PC-9 (cell line): Measurements from ENCODE around the gene PAXX. TPM values are rescaled to one million over a fixed set of nuclear protein-coding genes. Genes with fewer than 3 reads are reported as not detected.
A peak's percentile ranks its signal among the peaks of the same experiment; 100 is the strongest.
"Not testable (repeated sequence)": the region's sequence is repeated elsewhere in the genome, so short reads cannot be mapped to it uniquely, and the experiment has no call there.

Experiments
- BruUV-seq: library from RNA; stranded (reverse); fragments of 400-500 nt; replicated peaks from 2 replicates; lab custom pipeline; 2021; lab: Mats Ljungman, UMichigan
- CTCF ChIA-PET: fragments of 300-600 bp; sonication (Branson Sonifier 250); formaldehyde crosslinking; loops from one replicate; lab custom pipeline; 2022; ENCODE audit warnings: antibody characterized with exemption; lab: Charles Lee
- POLR2A ChIA-PET: fragments of 300-600 bp; sonication (Branson Sonifier 250); formaldehyde crosslinking; loops from one replicate; lab custom pipeline; 2022; ENCODE audit warnings: antibody characterized with exemption; ENCODE audit not compliant: unreplicated experiment; lab: Charles Lee
- DNase-seq, 2 experiments: peaks; one replicate each; pipeline versions ENCODE4 v3.0.0 to v3.0.0-alpha.2; 2015 to 2022; ENCODE audit warnings: mixed read lengths in 1 of 2
- H2AFZ ChIP-seq: fragments of 200-600 bp; sonication (generic); 2 replicates; pipeline ENCODE4 v1.8.1; 2017; ENCODE audit warnings: antibody characterized with exemption
- H3F3A ChIP-seq: fragments of 200-600 bp; sonication (generic); 2 replicates; pipeline ENCODE4 v1.8.1; 2017; ENCODE audit warnings: antibody characterized with exemption, mild to moderate bottlenecking, low read depth; ENCODE audit not compliant: insufficient read depth
- H3K27ac ChIP-seq: fragments of 200-600 bp; sonication (generic); 2 replicates; pipeline ENCODE4 v1.6.1; 2016; ENCODE audit warnings: mixed run types
- H3K27me3 ChIP-seq: fragments of 200-600 bp; sonication (generic); 2 replicates; pipeline ENCODE4 v1.6.1; 2016; ENCODE audit warnings: low read depth, mixed run types; ENCODE audit not compliant: insufficient read depth
- H3K36me3 ChIP-seq: fragments of 200-600 bp; sonication (generic); 2 replicates; pipeline ENCODE4 v1.6.1; 2016; ENCODE audit warnings: low read depth, mixed run types
- H3K4me1 ChIP-seq: fragments of 200-600 bp; sonication (generic); replicated peaks from 2 replicates; pipeline ENCODE4 v1.6.1; 2016; ENCODE audit warnings: mixed run types; ENCODE audit not compliant: insufficient read depth
- H3K4me2 ChIP-seq: fragments of 200-600 bp; sonication (generic); 2 replicates; pipeline ENCODE4 v1.6.1; 2017; ENCODE audit warnings: mixed run types
- H3K4me3 ChIP-seq: fragments of 200-600 bp; sonication (generic); 2 replicates; pipeline ENCODE4 v1.6.1; 2016; ENCODE audit warnings: mixed run types
- H3K79me2 ChIP-seq: fragments of 200-600 bp; sonication (generic); 2 replicates; pipeline ENCODE4 v1.6.1; 2017; ENCODE audit warnings: low read depth, mixed run types
- H3K9me2 ChIP-seq: fragments of 200-600 bp; sonication (generic); 2 replicates; pipeline ENCODE4 v1.8.1; 2017; ENCODE audit warnings: mild to moderate bottlenecking; ENCODE audit not compliant: insufficient read depth
- H3K9me3 ChIP-seq: fragments of 200-600 bp; sonication (generic); 2 replicates; pipeline ENCODE4 v1.8.1; 2016; ENCODE audit warnings: low read depth; ENCODE audit not compliant: insufficient read depth
- H4K20me1 ChIP-seq: fragments of 200-600 bp; sonication (generic); 2 replicates; pipeline ENCODE4 v1.8.1; 2017; ENCODE audit not compliant: insufficient read depth
- CTCF ChIP-seq: fragments of 200-600 bp; sonication (generic); conservative IDR thresholded peaks from 2 replicates; pipeline ENCODE4 v1.6.1; 2017; ENCODE audit warnings: mixed run types, antibody characterized with exemption, mild to moderate bottlenecking, moderate library complexity
- EZH2 ChIP-seq: fragments of 200-600 bp; sonication (generic); IDR thresholded peaks from 2 replicates; pipeline ENCODE4 v1.8.0; 2017; ENCODE audit warnings: antibody characterized with exemption, low read depth
- intact Hi-C: fragments of 100-400 bp; cut with micrococcal nuclease; formaldehyde crosslinking; loops from one replicate; pipeline ENCODE4 v1.10.0; 2022; ENCODE audit not compliant: unreplicated experiment
- total RNA-seq: library from RNA; stranded (reverse); gene quantifications from 2 replicates; pipeline ENCODE4 v1.2.3, GENCODE V29; 2021

Gene PAXX
- total RNA-seq, 1 experiment from 2014 or later = 54.9 TPM

- H3K4me3 ChIP-seq = no peak overlapping the region
- no TSS peak for BruUV-seq
- H3K27me3 ChIP-seq = no peaks in the 10 kb centered on the region
- H3K9me3 ChIP-seq = no peaks in the 10 kb centered on the region
- ChIA-PET POLR2A (interaction anchor here (0.7 kb wide), 1 partner anchor 24 kb away, joined by 13 read pairs; no protein-coding TSS in a partner anchor), CTCF (interaction anchor here (0.6 to 0.7 kb wide), 9 partner anchors 13 to 256 kb away, joined by 3 to 13 read pairs (median 5); no protein-coding TSS in a partner anchor)
- peaks cover 16% of the 10 kb centered on the region; the same call in 1 of the 2 replicates for H3F3A ChIP-seq
- DNase-seq = no peak
- peaks cover 15% of the 10 kb centered on the region for H3K4me1 ChIP-seq
- H2AFZ ChIP-seq = peak overlapping the region; percentile 39; the same call in 1 of the 2 replicates
- TF ChIP-seq EZH2 (no peak), CTCF (no peak)
- H3K36me3 ChIP-seq = no peaks in the 10 kb centered on the region
- no peaks in the 10 kb centered on the region for H3K9me2 ChIP-seq
- H3K4me2 ChIP-seq = peak overlapping the region; percentile 46; the same call in 1 of the 2 replicates
- no peaks in the 10 kb centered on the region for H3K79me2 ChIP-seq
- H4K20me1 ChIP-seq = no peaks in the 10 kb centered on the region
- intact Hi-C loops = no loop called here
- no peak overlapping the region for H3K27ac ChIP-seq
These were observed 9.8 kb downstream of the PAXX start for GRCh38 chr9:137001857-137002645.

GRCh38 chr9:137002646-137003041, 10.4 kb downstream of the PAXX start:
- Histone ChIP-seq H3F3A (peaks cover 16% of the 10 kb centered on the region; the same call in 1 of the 2 replicates), H2AFZ (no peak overlapping the region), H3K4me2 (no peak overlapping the region), H3K4me3 (no peak overlapping the region), H3K9me2 (no peaks in the 10 kb centered on the region), H3K79me2 (no peaks in the 10 kb centered on the region), H4K20me1 (no peaks in the 10 kb centered on the region), H3K4me1 (peaks cover 9% of the 10 kb centered on the region; the same call in 1 of the 2 replicates), H3K9me3 (no peaks in the 10 kb centered on the region), H3K27me3 (no peaks in the 10 kb centered on the region), H3K27ac (no peak overlapping the region), H3K36me3 (no peaks in the 10 kb centered on the region)
- ChIA-PET POLR2A (no interaction called here), CTCF (interaction anchor here (0.6 to 0.7 kb wide), 2 partner anchors 27 to 54 kb away, joined by 3 read pairs; no protein-coding TSS in a partner anchor)
- intact Hi-C loops = no loop called here
- TF ChIP-seq EZH2 = no peak
- TF ChIP-seq CTCF = no peak
- no peak for DNase-seq
- no TSS peak for BruUV-seq

- H2AFZ ChIP-seq, POLR2A ChIA-PET, H3K36me3 ChIP-seq, H3F3A ChIP-seq, H3K79me2 ChIP-seq, H3K4me3 ChIP-seq, H3K27ac ChIP-seq, H3K4me2 ChIP-seq, intact Hi-C loops, H3K9me2 ChIP-seq, BruUV-seq, H3K4me1 ChIP-seq, CTCF ChIA-PET, H4K20me1 ChIP-seq, H3K27me3 ChIP-seq, H3K9me3 ChIP-seq: not testable (repeated sequence)
- TF ChIP-seq CTCF = peak; percentile 68
- DNase-seq = peak in 1 of 2 experiments; percentile 54
These were observed 12.1 kb downstream of the PAXX start for GRCh38 chr9:137004285-137004684.
